OCI-LY1 (cell line): Measurements from ENCODE around the gene SUPT4H1.

Experiments
- EZH2 ChIP-seq: fragments of 200-600 bp; sonication (generic), shearing (Covaris generic); IDR thresholded peaks from 2 replicates; pipeline ENCODE4 v1.8.0; 2017; ENCODE audit warnings: borderline replicate concordance, mixed run types, mild to moderate bottlenecking, antibody characterized with exemption, low read length, moderate library complexity, mixed read lengths
- TF ChIP-seq, protein P1 (sequence below): fragments of 200-600 bp; sonication (generic), shearing (Covaris generic); IDR thresholded peaks from 2 replicates; pipeline ENCODE4 v1.5.1; 2017; ENCODE audit warnings: mild to moderate bottlenecking, antibody characterized with exemption, low read length, moderate library complexity, mixed read lengths

DNA sequence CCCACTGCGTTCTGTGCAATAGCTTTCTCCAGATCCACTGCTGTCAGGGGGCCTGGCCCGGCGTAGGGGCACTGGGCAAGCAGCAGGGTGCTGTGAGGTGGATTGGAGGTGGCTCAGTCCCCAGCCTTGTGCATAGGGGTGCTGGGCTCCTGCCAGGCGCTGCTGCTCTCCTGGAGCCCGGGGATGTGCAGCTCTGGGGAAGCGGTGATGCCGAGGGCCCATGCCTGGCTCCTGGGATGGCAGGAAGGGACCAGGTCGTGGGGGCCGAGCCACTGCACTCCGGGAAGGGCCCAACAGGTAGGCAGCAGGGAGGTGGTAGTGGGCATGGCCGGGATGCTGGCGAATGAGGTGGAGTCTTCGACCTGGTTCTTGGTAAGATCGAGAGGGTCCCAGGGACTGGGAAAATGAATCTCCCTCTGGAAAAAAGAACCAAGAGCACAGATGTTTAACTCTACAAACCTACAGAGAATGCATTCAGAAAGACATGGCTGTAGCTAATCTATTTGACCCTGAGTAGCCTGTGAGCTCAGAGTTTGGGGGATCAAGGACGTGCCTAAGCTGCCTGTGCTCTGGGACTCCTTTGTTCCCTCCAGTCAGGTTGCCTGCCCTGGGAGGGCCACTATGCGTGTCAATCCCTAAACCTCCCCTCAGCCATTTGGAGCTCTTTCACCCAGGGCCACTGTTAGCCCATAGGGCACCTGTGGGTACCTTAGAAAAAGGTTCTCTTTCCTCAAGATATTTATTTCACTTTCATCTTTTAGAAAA lies 6.6 kb upstream of the SUPT4H1 start:
- no peak for TF ChIP-seq EZH2
- TF ChIP-seq, protein P1, sequence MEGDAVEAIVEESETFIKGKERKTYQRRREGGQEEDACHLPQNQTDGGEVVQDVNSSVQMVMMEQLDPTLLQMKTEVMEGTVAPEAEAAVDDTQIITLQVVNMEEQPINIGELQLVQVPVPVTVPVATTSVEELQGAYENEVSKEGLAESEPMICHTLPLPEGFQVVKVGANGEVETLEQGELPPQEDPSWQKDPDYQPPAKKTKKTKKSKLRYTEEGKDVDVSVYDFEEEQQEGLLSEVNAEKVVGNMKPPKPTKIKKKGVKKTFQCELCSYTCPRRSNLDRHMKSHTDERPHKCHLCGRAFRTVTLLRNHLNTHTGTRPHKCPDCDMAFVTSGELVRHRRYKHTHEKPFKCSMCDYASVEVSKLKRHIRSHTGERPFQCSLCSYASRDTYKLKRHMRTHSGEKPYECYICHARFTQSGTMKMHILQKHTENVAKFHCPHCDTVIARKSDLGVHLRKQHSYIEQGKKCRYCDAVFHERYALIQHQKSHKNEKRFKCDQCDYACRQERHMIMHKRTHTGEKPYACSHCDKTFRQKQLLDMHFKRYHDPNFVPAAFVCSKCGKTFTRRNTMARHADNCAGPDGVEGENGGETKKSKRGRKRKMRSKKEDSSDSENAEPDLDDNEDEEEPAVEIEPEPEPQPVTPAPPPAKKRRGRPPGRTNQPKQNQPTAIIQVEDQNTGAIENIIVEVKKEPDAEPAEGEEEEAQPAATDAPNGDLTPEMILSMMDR: no peak
